T-helper 2 cell treated with Interferon-gamma antibody and Interleukin-4, amounts not matched to agents 5 μg/mL and 100 μg/mL, for 36 hours (primary cell): ENCODE measurements around the gene MFAP1.
A peak's percentile ranks its signal among the peaks of the same experiment; 100 is the strongest.

Source experiments
- DNase-seq: peaks from one replicate; pipeline ENCODE4 v3.0.0; 2021; ENCODE audit warnings: low spot score
- H3K27ac Mint-ChIP-seq: one replicate; pipeline ENCODE4 v1.8.0; 2021; ENCODE audit warnings: mild to moderate bottlenecking, mixed read lengths
- H3K27me3 Mint-ChIP-seq: one replicate; pipeline ENCODE4 v1.8.0; 2021; ENCODE audit warnings: low read depth, mixed read lengths
- H3K36me3 Mint-ChIP-seq: one replicate; pipeline ENCODE4 v1.8.0; 2021; ENCODE audit warnings: low read depth, mixed read lengths
- H3K4me1 Mint-ChIP-seq: one replicate; pipeline ENCODE4 v1.8.0; 2021; ENCODE audit warnings: low read depth, mixed read lengths
- H3K4me3 Mint-ChIP-seq: one replicate; pipeline ENCODE4 v1.8.0; 2022; ENCODE audit warnings: mild to moderate bottlenecking, moderate library complexity, mixed read lengths
- H3K9me3 Mint-ChIP-seq: one replicate; pipeline ENCODE4 v1.8.0; 2021; ENCODE audit warnings: mixed read lengths

Gene MFAP1

DNA sequence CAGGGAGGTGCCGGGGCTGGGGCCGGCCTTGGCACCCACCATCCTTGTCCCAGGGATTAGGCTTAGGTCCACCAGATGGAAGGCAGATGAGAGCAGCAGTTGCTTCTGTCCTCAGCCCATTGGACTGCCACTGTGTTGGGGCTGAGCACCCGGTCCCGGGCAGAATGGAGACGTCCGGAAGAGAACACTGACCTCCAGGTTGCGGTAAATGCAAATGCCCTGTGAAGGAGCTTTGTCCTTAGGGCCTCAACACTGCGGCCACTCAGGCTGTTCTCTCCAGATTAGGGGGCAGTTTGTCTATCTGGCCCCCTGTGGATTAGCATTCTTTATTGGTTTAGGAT, 24.6 kb downstream of the MFAP1 start, which contains the start of gene SERINC4:
SERINC4 (minus strand) TSS at position 276 of the 341 bp plus-strand sequence; CDS start at position 42, 234 bp downstream.
- no peaks in the 10 kb centered on the region for H3K9me3 Mint-ChIP-seq
- H3K4me1 Mint-ChIP-seq = peaks cover 31% of the 10 kb centered on the region
- peak within 1 kb of the TSS; percentile 98 for H3K27ac Mint-ChIP-seq
- peaks cover 64% of the 10 kb centered on the region for H3K36me3 Mint-ChIP-seq
- H3K27me3 Mint-ChIP-seq = no peaks in the 10 kb centered on the region
- DNase-seq = no peak
- H3K4me3 Mint-ChIP-seq = peak within 1 kb of the TSS; percentile 98

DNA sequence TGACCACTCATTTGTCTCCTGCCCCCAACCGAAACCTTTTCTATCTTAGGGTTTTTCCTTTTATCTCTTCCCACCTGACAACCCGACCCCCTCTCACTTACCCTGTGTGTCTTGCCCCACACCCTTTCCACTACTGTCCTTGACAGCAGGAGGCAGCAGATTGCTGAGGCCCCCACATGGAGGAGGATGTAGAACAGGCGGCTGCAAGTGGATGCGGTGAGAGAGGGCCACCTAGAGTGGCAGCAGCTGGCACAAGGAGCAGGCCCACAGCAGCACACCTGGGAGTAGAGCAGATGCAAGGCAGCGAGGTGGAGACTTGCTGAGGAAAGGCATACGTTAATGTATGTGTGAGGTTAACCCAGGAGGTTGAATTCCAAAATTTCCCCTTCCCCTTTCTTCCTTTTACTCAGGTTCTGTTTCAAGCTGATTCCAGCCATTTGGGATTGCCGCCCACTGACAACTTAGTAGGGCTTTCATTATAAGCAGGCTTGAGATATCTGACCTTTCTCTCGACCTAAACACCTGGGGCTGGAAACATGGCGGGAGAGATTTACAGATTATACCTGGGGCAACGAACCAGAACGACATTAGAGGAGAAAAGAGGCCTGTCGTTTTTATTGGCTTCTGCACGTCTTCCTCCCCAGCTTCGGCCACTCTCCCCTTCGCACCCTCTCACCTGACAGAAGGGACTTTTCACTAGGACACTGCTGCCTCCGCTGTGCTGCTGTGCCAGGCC, 25.1 kb downstream of the MFAP1 start:
- Mint-ChIP-seq H3K9me3 (no peaks in the 10 kb centered on the region), H3K27me3 (no peaks in the 10 kb centered on the region), H3K4me1 (peaks cover 36% of the 10 kb centered on the region), H3K27ac (peak overlapping the region; percentile 61), H3K4me3 (no peak overlapping the region), H3K36me3 (peaks cover 65% of the 10 kb centered on the region)
- DNase-seq = no peak

DNA sequence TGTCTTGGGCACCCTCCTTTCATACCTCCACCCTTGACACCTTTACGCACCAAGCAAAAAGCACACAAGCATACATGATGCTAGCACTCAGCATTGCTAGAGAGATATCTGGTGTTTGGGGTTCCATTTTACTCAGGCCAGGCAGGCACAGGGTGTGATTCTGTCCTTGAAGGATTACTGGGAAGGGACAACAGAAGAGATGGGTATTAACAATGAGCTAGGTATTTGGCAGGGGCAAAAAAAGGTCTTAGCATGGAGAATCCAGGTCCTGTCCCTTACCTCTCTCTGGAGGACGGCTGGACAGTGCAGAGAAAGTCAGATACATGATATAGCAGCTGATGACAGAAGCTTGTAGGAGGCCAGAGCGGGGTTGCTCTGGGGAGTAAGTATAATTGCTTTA, 27.9 kb downstream of the MFAP1 start:
- DNase-seq = no peak
- Mint-ChIP-seq H3K36me3 (peaks cover 75% of the 10 kb centered on the region), H3K4me3 (no peak overlapping the region), H3K27ac (peak overlapping the region; percentile 27), H3K27me3 (no peaks in the 10 kb centered on the region), H3K9me3 (no peaks in the 10 kb centered on the region), H3K4me1 (peaks cover 45% of the 10 kb centered on the region)

DNA sequence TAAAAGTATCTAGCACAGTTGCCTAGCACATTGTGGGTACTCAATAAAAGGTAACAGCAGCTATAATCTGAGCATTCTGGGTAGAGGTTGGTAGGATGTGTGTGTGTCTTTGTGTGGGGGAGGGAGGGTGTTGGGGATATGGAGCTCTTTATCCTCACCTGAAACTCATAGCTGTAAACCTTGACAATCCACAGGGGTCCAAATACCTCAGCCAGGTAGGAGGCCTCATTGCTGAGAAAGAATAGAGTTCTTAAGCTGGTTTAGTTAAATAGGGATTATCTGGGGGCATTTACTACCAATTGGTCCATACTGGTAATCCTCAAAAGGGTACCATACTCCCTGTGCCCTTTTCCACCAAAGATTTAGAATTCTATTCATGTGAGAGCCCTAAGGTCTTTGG, 28.5 kb downstream of the MFAP1 start:
- H3K27ac Mint-ChIP-seq = no peak overlapping the region
- H3K4me3 Mint-ChIP-seq = no peak overlapping the region
- H3K4me1 Mint-ChIP-seq = peaks cover 43% of the 10 kb centered on the region
- H3K36me3 Mint-ChIP-seq = peaks cover 70% of the 10 kb centered on the region
- no peaks in the 10 kb centered on the region for H3K9me3 Mint-ChIP-seq
- DNase-seq = no peak
- no peaks in the 10 kb centered on the region for H3K27me3 Mint-ChIP-seq

DNA sequence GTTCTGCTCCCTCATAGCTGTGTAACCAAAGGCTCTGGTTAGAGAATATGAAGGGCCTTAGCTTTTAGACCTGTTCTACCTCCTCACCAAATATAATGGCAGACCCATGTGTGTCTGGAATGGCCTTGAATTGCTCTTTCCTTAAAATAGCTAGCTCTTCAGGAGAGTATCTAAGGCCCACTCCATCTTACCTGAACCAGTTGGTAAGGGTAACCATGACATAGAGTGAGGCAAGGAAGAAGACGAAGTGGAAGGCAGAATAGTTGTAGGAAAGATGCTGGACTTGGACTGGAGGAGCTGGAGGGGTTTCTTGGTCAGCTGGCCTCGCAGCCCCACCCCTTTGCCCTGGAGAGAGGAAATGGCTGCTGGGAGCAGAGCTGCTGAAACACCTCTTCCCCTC, 29.3 kb downstream of the MFAP1 start:
- no peaks in the 10 kb centered on the region for H3K27me3 Mint-ChIP-seq
- peaks cover 41% of the 10 kb centered on the region for H3K4me1 Mint-ChIP-seq
- H3K27ac Mint-ChIP-seq = no peak overlapping the region
- no peak for DNase-seq
- H3K4me3 Mint-ChIP-seq = no peak overlapping the region
- H3K9me3 Mint-ChIP-seq = no peaks in the 10 kb centered on the region
- peaks cover 63% of the 10 kb centered on the region for H3K36me3 Mint-ChIP-seq

DNA sequence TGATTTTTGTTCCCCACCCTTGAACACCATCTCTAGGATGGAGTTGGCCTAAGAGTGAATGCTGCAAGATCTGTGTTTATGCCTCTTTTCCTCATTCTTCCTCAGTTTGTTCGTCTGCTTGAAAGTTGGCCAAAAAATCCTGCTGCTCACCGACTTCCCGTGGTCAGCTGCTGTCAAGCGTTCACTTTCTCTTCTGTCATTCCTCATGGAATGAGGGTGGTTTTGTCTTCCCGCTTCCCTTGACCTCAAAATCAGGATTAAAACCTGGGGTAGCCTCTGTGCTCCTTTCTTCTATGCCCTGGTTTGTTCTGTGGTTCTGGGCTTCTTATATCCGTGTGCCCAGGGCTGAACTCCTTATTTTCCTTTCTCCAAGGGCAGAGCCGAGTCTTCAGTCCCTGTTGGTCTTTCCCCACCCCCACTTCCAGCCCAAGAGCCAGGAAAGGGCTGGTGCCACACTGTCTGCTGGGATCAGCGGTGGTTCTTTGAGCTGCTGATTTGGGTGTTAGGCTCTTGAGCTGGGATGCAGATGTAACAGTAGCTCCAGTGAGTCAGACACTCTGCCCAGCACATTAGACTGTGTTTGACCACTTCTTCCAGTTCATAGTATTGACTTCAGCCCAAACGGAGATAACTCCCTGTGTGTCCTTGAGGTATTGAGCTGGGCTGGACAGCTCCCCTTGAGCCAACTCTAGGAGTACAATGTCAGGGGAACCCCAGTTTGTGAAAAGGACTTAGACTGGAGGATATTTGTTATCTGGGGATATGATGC, 30.0 kb downstream of the MFAP1 start:
- peaks cover 35% of the 10 kb centered on the region for H3K4me1 Mint-ChIP-seq
- peaks cover 56% of the 10 kb centered on the region for H3K36me3 Mint-ChIP-seq
- peak overlapping the region; percentile 97 for H3K4me3 Mint-ChIP-seq
- no peaks in the 10 kb centered on the region for H3K27me3 Mint-ChIP-seq
- H3K27ac Mint-ChIP-seq = peak overlapping the region; percentile 97
- no peaks in the 10 kb centered on the region for H3K9me3 Mint-ChIP-seq
- DNase-seq = no peak

DNA sequence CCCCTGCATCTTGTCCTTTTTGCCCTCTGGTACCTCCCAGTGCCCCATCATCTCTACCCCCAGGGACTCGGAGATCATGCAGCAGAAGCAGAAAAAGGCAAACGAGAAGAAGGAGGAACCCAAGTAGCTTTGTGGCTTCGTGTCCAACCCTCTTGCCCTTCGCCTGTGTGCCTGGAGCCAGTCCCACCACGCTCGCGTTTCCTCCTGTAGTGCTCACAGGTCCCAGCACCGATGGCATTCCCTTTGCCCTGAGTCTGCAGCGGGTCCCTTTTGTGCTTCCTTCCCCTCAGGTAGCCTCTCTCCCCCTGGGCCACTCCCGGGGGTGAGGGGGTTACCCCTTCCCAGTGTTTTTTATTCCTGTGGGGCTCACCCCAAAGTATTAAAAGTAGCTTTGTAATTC, 30.8 kb downstream of the MFAP1 start:
- peaks cover 32% of the 10 kb centered on the region for H3K4me1 Mint-ChIP-seq

DNA sequence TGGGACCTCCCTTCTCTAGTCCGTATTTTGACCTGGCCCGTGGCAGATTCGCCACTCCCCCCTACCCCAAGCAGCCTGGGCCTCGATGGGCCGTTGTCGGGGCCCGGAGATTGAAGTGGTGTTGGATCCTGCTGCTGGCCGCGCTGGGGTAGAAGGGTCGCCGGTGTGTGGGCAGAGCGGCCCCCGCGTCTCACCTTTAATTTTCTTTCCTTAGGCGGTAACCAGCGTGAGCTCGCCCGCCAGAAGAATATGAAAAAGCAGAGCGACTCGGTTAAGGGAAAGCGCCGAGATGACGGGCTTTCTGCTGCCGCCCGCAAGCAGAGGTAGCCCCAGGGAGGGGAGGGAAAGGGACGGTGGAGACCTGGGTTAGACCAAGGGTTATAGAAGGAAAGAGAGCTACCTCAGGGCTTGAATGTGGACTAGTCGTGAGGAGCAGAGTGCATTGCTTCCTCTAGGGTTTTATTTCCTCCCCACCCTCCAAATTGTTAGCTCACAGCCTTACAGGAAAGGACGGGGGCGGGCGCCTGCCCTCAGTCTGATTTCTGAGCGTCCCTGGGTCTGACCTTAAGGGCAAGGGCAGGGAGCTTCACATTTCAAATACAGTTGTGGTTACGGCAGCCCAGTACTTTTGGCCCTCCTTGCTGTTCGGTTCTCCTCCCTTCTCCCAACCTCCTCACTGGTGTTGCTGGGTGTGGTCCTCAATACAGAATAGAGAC, 31.6 kb downstream of the MFAP1 start:
- H3K4me1 Mint-ChIP-seq = peaks cover 28% of the 10 kb centered on the region
- DNase-seq = peak; percentile 36
- no peaks in the 10 kb centered on the region for H3K9me3 Mint-ChIP-seq
- H3K27ac Mint-ChIP-seq = peak overlapping the region; percentile 97
- H3K4me3 Mint-ChIP-seq = peak overlapping the region; percentile 97
- peaks cover 46% of the 10 kb centered on the region for H3K36me3 Mint-ChIP-seq
- H3K27me3 Mint-ChIP-seq = no peaks in the 10 kb centered on the region

More for the DNA sequence above, 30.8 kb downstream of the MFAP1 start:
- Mint-ChIP-seq H3K9me3 (no peaks in the 10 kb centered on the region), H3K4me3 (peak overlapping the region; percentile 97), H3K27me3 (no peaks in the 10 kb centered on the region), H3K27ac (peak overlapping the region; percentile 97), H3K36me3 (peaks cover 50% of the 10 kb centered on the region)
- no peak for DNase-seq

DNA sequence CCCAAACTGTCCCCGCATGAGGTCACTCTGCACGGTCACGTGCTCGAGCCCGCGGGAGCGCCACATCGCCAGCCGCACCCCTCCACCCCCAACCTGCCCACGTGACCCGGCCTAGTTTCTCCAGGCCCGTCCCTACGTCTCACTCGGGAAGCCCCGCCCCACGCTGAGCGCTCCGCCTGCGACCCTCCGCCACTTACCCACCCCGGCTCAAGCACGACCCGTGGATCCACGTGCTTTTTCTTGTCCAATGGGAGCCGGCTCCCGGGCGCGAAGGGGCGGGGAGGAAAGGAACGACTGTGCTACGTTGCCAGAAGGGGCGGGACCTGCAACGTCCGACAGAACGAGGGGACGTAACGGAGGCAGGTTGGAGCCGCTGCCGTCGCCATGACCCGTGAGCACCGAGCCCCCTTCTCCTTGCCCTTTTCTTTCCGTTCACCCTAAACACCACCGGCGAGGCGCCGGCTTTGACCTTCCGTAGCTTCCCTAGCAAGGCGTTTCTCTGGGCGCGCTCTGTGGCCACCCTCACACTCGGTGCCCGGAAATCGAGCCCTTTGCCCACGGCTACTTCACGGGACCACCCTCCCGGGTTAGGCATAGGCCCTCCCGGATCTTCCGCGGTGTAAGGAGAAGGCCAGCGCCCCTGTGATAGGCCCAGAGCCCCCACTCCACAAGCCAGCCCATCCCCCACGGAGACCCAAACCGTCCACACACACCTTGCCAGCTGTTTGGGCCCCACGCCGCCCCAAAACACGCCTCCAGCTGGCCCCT, 32.3 kb downstream of the MFAP1 start, which contains the start of gene SERF2:
SERF2 (plus strand) TSS at position 328 of the 768 bp plus-strand sequence; CDS start at position 385, 57 bp downstream.
- H3K4me1 Mint-ChIP-seq = peaks cover 28% of the 10 kb centered on the region
- peaks cover 46% of the 10 kb centered on the region for H3K36me3 Mint-ChIP-seq
- peak; percentile 99 for DNase-seq
- H3K27ac Mint-ChIP-seq = peak within 1 kb of the TSS; percentile 97
- H3K4me3 Mint-ChIP-seq = peak within 1 kb of the TSS; percentile 97
- no peaks in the 10 kb centered on the region for H3K27me3 Mint-ChIP-seq
- no peaks in the 10 kb centered on the region for H3K9me3 Mint-ChIP-seq

DNA sequence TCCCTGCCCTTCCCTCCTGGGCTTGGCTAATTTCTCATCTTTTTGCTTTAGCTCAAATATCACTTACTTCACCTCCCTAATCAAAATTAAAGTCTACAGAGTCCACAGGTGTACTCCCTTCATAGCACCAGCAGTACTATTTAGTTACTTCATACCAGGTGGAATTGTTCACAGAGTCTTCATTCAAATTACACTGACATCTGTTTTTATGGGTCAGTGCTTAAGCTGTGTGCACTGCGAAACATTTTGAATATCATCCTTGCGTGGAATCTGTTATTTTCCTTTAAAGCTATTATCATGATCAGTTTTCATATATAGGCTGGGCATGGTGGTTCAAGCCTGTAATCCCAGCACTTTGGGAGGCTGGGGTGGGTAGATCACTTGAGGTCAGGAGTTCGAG, 35.1 kb downstream of the MFAP1 start:
- Mint-ChIP-seq H3K4me1 (peaks cover 17% of the 10 kb centered on the region), H3K36me3 (peaks cover 21% of the 10 kb centered on the region), H3K9me3 (no peaks in the 10 kb centered on the region), H3K27ac (no peak overlapping the region), H3K27me3 (no peaks in the 10 kb centered on the region), H3K4me3 (no peak overlapping the region)
- DNase-seq = no peak

DNA sequence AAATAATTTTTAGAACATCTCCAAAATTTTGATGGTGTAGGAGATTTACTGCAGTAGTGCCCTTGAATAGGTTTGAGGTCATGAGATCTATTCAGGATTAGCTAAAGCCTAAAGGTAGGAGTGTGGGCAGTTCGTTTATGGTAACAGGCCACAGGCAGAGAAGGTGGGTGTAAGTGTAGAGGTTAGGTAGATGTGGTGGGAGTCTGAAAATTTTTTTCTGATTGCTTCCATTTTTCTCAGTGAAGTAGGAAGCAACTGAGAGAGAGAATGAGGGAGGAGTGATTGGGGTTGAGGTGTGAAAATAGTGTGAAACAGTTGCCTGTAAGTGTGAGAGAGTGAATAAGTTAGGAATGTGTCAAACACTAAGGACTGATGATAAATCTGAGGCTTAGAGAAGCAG, 45.5 kb downstream of the MFAP1 start:
- Mint-ChIP-seq H3K36me3 (peaks cover 3% of the 10 kb centered on the region), H3K27me3 (peaks cover 15% of the 10 kb centered on the region), H3K4me1 (peaks cover 15% of the 10 kb centered on the region), H3K4me3 (peak overlapping the region; percentile 33), H3K27ac (no peak overlapping the region), H3K9me3 (no peaks in the 10 kb centered on the region)
- no peak for DNase-seq

DNA sequence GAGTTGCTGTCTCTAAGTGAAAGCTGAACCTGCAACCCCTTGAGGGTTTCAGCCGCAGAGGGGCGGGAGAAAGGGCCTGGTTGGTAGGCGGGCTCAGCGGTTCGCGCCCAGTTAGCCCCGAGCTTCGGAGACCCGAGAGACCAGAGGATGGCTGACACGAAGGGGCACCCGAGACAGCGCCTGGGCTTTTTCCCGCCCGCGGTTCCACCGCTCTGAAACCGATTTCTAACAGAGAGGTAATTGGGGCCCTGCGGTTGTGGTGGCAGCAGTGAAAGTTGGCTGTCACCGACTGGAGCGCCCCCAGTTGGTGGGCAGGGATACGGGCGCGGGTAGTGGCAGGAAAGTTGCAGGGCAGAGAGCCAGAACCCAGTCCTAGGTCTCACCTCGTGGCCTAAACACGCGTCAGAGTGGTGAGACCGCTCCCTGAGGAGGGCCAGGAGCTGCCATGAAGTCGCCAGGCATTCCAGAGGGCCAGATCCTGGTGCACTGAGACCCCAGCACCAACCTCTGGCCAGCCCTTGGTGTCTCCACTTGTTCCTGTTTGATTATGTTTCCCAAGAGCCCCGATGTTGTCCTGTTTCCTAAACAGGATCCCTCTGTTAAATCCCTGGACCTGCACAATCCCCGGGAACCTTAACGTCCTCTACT, 47.1 kb downstream of the MFAP1 start:
- peak; percentile 87 for DNase-seq
- Mint-ChIP-seq H3K27me3 (peaks cover 15% of the 10 kb centered on the region), H3K9me3 (no peaks in the 10 kb centered on the region), H3K36me3 (peaks cover 9% of the 10 kb centered on the region), H3K4me1 (peaks cover 15% of the 10 kb centered on the region), H3K4me3 (peak overlapping the region; percentile 93), H3K27ac (peak overlapping the region; percentile 91)

DNA sequence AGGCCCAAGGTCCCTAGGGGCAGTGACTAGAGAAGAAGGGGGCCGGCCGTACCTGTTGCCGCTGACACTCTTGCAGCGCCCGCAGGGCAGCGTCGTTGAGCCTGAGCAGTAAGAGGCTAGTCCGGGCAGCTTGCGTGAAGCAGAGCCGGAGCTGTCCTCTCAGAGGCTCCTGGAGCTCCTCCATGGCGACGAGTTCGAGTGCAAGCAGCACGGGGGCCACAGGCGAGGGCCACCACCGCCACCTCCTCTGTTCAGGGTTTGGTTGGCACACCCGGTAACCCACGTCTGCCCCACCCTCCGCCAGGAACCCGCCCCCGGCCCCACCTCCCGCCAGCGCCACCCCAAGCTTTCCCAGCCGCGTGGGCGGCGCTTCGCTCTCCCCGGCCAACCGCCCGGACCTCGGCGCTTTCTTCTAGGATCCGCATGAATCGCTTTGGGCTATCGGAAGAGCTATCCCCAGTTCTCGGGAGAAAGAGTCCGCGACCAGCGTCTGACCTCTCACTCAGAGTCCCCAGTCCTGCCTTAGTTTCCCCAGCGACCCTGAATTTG, 47.7 kb downstream of the MFAP1 start, which contains the start of gene ELL3:
ELL3 (minus strand) TSS at position 249 of the 549 bp plus-strand sequence; CDS start at position 184, 65 bp downstream.
- Mint-ChIP-seq H3K4me1 (peaks cover 15% of the 10 kb centered on the region), H3K4me3 (peak within 1 kb of the TSS; percentile 93), H3K27me3 (peaks cover 11% of the 10 kb centered on the region), H3K36me3 (peaks cover 15% of the 10 kb centered on the region), H3K27ac (peak within 1 kb of the TSS; percentile 91), H3K9me3 (no peaks in the 10 kb centered on the region)
- DNase-seq = peak; percentile 67
